G401 (cell line): ENCODE results near the gene CNOT3. TPM values are rescaled to one million over a fixed set of nuclear protein-coding genes. Genes with fewer than 3 reads are reported as not detected.
"Not testable (repeated sequence)": the region's sequence is repeated elsewhere in the genome, so short reads cannot be mapped to it uniquely, and the experiment has no call there.

ENCODE experiments used
- DNase-seq: peaks from one replicate; pipeline ENCODE4 v3.0.0-alpha.2; 2015; ENCODE audit warnings: low spot score
- in situ Hi-C: cut with HindIII; loops from 2 replicates; pipeline ENCODE4 v1.10.0; 2016; ENCODE audit warnings: low sequenced_read_pairs, mixed read lengths
- total RNA-seq: library from RNA; depleted of rRNA; stranded (reverse); fragments of >200 nt; shearing (Covaris generic); gene quantifications from 2 replicates; pipeline ENCODE4 v1.2.3, GENCODE V29; 2014

The CNOT3 gene
- total RNA-seq, 1 experiment from 2014 or later, result 11.6 TPM

- no peak for DNase-seq
- in situ Hi-C loops, result no loop called here
These were observed 50.8 kb downstream of the CNOT3 start for GRCh38 chr19:54188215-54188871.

GRCh38 chr19:54189145-54189734 is 51.7 kb downstream of the CNOT3 start, which contains the start of gene MBOAT7:
Gene MBOAT7, minus strand, starts transcription at chr19:54189580. Its CDS starts 1,072 bp downstream, at chr19:54188508.
- DNase-seq, result no peak
- in situ Hi-C loops, result no loop called here

GRCh38 chr19:54189735-54190502 is 52.4 kb downstream of the CNOT3 start:
- in situ Hi-C loops, result no loop called here
- peak; percentile 100 for DNase-seq

- peak; percentile 100 for DNase-seq
- in situ Hi-C loops, result no loop called here
These were observed 53.0 kb downstream of the CNOT3 start for GRCh38 chr19:54190503-54191010.

- DNase-seq, result peak; percentile 25
- in situ Hi-C loops, result no loop called here
These were observed 53.6 kb downstream of the CNOT3 start, which contains the start of gene TSEN34 for GRCh38 chr19:54191011-54191810. Gene TSEN34, plus strand, starts transcription at chr19:54191308. Its CDS starts 57 bp downstream, at chr19:54191365.

- DNase-seq, result no peak
- in situ Hi-C loops, result no loop called here
These were observed 54.4 kb downstream of the CNOT3 start for GRCh38 chr19:54191811-54192453.

- no peak for DNase-seq
- in situ Hi-C loops, result no loop called here
These were observed 55.4 kb downstream of the CNOT3 start for GRCh38 chr19:54193011-54193410.

GRCh38 chr19:54194463-54194862 is 56.9 kb downstream of the CNOT3 start:
- in situ Hi-C loops, DNase-seq: not testable (repeated sequence)

- in situ Hi-C loops, result no loop called here
- no peak for DNase-seq
These were observed 59.0 kb downstream of the CNOT3 start for GRCh38 chr19:54196536-54196935.

- in situ Hi-C loops, result no loop called here
These were observed 59.6 kb downstream of the CNOT3 start for GRCh38 chr19:54197121-54197520.

GRCh38 chr19:54199401-54199800 is 61.8 kb downstream of the CNOT3 start:
- DNase-seq, result no peak
- in situ Hi-C loops, result no loop called here

More at GRCh38 chr19:54197121-54197520, 59.6 kb downstream of the CNOT3 start:
- no peak for DNase-seq

GRCh38 chr19:54201172-54201701 is 63.7 kb downstream of the CNOT3 start:
- in situ Hi-C loops, result loop anchor here (10.0 kb wide), 1 partner anchor 84 kb away; the partner anchor contains the start of gene LILRB2

GRCh38 chr19:54201980-54202379 is 64.4 kb downstream of the CNOT3 start:
- no peak for DNase-seq
- in situ Hi-C loops, result loop anchor here (10.0 kb wide), 1 partner anchor 83 kb away; the partner anchor contains the start of gene LILRB2

More at GRCh38 chr19:54201172-54201701, 63.7 kb downstream of the CNOT3 start:
- no peak for DNase-seq

GRCh38 chr19:54203151-54203611 is 65.6 kb downstream of the CNOT3 start:
- no peak for DNase-seq
- in situ Hi-C loops, result loop anchor here (10.0 kb wide), 1 partner anchor 82 kb away; the partner anchor contains the start of gene LILRB2

GRCh38 chr19:54204767-54205468 is 67.4 kb downstream of the CNOT3 start:
- in situ Hi-C loops, result loop anchor here (10.0 kb wide), 1 partner anchor 80 kb away; the partner anchor contains the start of gene LILRB2

More at GRCh38 chr19:54204767-54205468, 67.4 kb downstream of the CNOT3 start:
- DNase-seq, result no peak
